ENCODE data around the gene SPESP1.

DNA sequence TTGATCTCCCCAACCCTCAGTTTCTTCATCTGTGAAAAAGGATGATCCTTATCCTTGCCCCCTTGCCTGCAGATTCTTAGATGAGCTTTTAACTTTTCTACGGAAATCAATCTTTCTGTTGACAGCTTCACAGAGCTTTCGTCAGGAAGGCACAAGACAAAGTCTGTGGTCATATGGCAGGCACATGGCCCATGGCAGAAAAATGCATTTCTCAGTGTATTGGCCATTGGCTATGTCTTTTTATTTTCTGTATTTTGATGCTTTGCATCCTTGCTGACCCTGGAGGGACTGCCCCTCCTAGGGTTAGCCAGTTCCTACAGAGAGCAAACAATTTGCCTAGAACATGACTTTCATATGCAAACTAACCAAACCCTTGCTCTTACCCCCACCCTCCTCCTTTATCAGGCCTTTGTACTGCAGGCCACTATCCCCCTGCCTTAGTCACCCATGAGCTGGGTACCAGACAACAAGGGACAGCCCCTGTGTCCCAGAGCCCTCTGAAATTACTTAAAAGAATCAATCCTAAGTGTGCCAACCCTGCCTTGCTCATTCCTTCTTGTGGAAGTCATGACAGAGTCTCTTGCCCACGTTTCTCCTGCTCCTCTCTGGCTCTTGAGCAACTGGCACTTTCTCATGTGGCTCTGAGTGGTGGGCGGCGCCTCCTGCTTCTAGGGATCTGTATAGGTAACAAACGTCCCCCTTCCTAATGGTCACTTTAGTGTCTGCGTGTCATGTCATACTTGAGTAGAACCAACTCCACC lies 60.1 kb downstream of the SPESP1 start:
- TF ChIP-seq, protein P1, sequence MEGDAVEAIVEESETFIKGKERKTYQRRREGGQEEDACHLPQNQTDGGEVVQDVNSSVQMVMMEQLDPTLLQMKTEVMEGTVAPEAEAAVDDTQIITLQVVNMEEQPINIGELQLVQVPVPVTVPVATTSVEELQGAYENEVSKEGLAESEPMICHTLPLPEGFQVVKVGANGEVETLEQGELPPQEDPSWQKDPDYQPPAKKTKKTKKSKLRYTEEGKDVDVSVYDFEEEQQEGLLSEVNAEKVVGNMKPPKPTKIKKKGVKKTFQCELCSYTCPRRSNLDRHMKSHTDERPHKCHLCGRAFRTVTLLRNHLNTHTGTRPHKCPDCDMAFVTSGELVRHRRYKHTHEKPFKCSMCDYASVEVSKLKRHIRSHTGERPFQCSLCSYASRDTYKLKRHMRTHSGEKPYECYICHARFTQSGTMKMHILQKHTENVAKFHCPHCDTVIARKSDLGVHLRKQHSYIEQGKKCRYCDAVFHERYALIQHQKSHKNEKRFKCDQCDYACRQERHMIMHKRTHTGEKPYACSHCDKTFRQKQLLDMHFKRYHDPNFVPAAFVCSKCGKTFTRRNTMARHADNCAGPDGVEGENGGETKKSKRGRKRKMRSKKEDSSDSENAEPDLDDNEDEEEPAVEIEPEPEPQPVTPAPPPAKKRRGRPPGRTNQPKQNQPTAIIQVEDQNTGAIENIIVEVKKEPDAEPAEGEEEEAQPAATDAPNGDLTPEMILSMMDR (IDR thresholded peaks at IDR 0.05 in 8 of 11, conservative IDR thresholded peaks at IDR 0.05 in 3 of 11): no peak
- TF ChIP-seq POLR2A (IDR thresholded peaks at IDR 0.05) (no peak), POLR2AphosphoS5 (IDR thresholded peaks at IDR 0.05) (no peak)
